Lower leg skin (tissue), 4 donors: Measurements from ENCODE around the gene PCDHGC3. TPM values are rescaled to one million over a fixed set of nuclear protein-coding genes. Genes with fewer than 3 reads are reported as not detected.

Source experiments
- DNase-seq, 2 donors: peaks; one replicate each; pipeline ENCODE4 v3.0.0-alpha.2; 2019; ENCODE audit warnings: low spot score in 2 of 2
- H3K4me3 ChIP-seq: fragments of 200-600 bp; sonication (generic); 2 replicates; pipeline ENCODE4 v1.5.1; 2017; ENCODE audit warnings: mild to moderate bottlenecking, low read depth; ENCODE audit not compliant: poor library complexity, severe bottlenecking
- POLR2A ChIP-seq, 2 donors: fragments of 450-650 bp; IDR thresholded peaks; one replicate each; pipeline ENCODE4 v1.6.1; 2016 to 2017; ENCODE audit warnings: antibody characterized with exemption in 2 of 2, mild to moderate bottlenecking in 1 of 2, moderate library complexity in 1 of 2
- WGBS, 2 donors: methylation state at CpG; one replicate each; pipeline ENCODE4 v1.1.5; 2018; 5-methylcytosine and 5-hydroxymethylcytosine counted together
- intact Hi-C: fragments of 100-400 bp; cut with DNase I; formaldehyde crosslinking; loops from one replicate; pipeline ENCODE4 v1.15.0; 2023; ENCODE audit warnings: low total_unique reads
- total RNA-seq, 4 donors: library from RNA; depleted of rRNA; stranded (reverse); fragments of >200 nt; gene quantifications; one replicate each; pipeline ENCODE4 v1.1.0, GENCODE V29; 2016
- TF ChIP-seq, protein P1 (sequence below), 3 donors: fragments of 450-650 bp; IDR thresholded peaks; one replicate each; pipeline ENCODE4 v1.5.1; 2016; ENCODE audit warnings: antibody characterized with exemption in 3 of 3, mild to moderate bottlenecking in 3 of 3, moderate library complexity in 2 of 3

Gene PCDHGC3
- total RNA-seq, 4 donors from 2014 or later, result 45.5 to 80.8 (median 49.7) TPM

DNA sequence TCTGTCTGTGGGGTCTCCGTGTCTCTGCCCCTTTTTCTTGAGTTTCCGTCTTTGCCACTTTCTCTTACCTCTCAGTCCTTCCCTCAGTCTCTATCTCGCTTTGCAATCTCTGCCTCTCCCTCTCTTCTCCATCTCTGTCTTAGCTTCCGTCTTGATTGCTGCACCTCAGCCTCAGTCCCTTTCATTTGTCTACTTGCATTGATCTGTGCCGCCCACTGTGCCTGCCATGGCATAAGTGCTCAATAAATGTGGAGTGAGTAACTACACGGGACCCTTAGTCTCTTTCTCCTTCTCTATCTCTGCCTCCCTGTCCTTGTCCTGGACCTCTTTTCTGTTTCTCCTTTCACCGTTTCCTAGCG, 19.7 kb downstream of the PCDHGC3 start:
- H3K4me3 ChIP-seq, result no peak overlapping the region
- intact Hi-C loops, result no loop called here
- DNase-seq, result peak in 1 of 2 donors; percentile 26
- WGBS, 2 donors, result 81 to 87% methylated on average over 8 of the region's 8 CpGs
- TF ChIP-seq POLR2A (IDR thresholded peaks at IDR 0.05), result no peak
- TF ChIP-seq, protein P1, sequence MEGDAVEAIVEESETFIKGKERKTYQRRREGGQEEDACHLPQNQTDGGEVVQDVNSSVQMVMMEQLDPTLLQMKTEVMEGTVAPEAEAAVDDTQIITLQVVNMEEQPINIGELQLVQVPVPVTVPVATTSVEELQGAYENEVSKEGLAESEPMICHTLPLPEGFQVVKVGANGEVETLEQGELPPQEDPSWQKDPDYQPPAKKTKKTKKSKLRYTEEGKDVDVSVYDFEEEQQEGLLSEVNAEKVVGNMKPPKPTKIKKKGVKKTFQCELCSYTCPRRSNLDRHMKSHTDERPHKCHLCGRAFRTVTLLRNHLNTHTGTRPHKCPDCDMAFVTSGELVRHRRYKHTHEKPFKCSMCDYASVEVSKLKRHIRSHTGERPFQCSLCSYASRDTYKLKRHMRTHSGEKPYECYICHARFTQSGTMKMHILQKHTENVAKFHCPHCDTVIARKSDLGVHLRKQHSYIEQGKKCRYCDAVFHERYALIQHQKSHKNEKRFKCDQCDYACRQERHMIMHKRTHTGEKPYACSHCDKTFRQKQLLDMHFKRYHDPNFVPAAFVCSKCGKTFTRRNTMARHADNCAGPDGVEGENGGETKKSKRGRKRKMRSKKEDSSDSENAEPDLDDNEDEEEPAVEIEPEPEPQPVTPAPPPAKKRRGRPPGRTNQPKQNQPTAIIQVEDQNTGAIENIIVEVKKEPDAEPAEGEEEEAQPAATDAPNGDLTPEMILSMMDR (IDR thresholded peaks at IDR 0.05), result no peak

DNA sequence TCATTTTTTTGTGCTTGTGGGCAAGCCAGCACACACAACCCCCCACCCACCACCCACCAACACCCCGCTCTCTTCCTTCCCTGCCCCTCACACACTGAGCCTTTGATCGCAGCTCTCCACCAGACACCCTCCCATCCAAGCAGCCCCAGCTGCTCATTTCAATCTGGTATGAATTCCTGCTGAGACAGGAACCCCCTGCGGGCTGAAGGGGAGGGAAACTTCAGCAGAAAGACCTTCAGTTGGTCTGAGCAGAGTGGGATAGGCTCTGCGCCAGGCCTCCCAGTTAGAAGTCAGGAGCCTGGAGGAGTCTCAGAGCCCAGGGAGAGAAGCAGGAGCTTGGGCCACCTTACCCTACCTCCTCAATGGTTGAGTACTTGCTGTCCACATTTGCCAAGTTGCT, 20.3 kb downstream of the PCDHGC3 start:
- intact Hi-C loops, result no loop called here
- WGBS, 2 donors, result 72 to 83% methylated on average over 4 of the region's 4 CpGs
- H3K4me3 ChIP-seq, result no peak overlapping the region
- TF ChIP-seq POLR2A (IDR thresholded peaks at IDR 0.05), result no peak
- TF ChIP-seq, protein P1 (IDR thresholded peaks at IDR 0.05), result no peak
- peak in 1 of 2 donors; percentile 64 for DNase-seq

DNA sequence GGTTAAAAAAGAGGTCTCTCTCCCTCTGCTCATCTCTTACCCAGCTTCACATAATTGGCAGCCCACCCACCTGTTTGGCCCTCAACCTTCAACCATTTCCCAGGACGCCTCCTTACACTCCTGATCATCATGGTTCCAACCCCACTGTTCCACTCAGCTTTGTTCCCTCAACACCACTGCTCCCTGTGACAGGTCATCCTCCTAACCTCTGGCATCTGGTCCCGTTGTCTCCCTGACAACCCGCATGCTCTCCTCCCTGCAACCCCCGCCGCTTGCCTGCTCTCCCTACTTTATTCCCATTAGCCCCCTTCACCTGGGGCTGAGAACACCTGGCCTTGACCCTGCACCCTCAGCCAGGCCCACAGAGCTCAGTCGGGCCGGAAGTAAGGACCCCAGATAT, 26.0 kb downstream of the PCDHGC3 start:
- intact Hi-C loops, result no loop called here
- TF ChIP-seq, protein P1 (IDR thresholded peaks at IDR 0.05), result no peak
- TF ChIP-seq POLR2A (IDR thresholded peaks at IDR 0.05), result no peak
- WGBS, 2 donors, result 84 to 86% methylated on average over 7 of the region's 7 CpGs
- H3K4me3 ChIP-seq, result no peak overlapping the region
- DNase-seq, result no peak

DNA sequence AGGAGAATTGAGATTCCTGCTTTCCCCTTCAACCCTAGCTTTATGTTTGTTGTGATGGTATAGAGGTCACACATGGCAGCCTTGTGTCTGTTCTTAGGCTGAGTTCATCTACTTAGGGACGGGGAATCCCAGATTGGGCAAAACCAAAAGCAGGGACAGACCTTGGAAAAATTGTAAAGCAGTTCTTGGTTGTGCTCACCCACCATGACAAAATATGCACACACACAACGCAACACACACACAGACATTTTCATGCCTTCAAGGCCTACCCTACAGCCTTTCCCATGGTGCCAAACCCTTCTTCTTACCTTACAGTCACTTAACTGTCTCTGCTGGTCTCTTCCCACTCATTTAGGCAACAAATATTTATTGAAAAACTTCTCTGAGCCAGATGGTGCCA, 27.9 kb downstream of the PCDHGC3 start:
- WGBS, 2 donors, result 89 to 96% methylated on average over 2 of the region's 2 CpGs
- TF ChIP-seq, protein P1 (IDR thresholded peaks at IDR 0.05), result no peak
- no peak for TF ChIP-seq POLR2A (IDR thresholded peaks at IDR 0.05)
- no peak overlapping the region for H3K4me3 ChIP-seq
- intact Hi-C loops, result no loop called here
- no peak for DNase-seq

DNA sequence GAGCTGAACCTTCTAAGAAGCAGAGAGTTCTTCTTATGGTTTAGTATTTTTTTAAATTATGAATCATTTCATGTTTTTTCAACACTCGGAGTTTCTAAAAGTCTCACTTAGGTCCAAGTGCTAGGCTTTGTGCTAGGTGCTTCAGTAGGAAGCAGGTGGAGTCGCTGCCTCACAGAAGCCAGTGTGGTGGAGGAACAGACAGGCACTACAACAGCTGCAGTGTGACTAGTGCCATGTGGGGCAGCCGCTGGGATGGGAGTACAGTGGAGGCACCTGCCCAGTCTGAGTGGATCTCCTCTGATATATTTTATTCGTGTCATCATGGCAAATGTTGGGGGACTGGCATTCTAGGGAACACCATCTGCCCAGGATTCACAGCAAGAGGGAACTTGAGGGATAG, 28.4 kb downstream of the PCDHGC3 start:
- intact Hi-C loops, result no loop called here
- no peak overlapping the region for H3K4me3 ChIP-seq
- DNase-seq, result no peak
- TF ChIP-seq, protein P1 (IDR thresholded peaks at IDR 0.05), result no peak
- TF ChIP-seq POLR2A (IDR thresholded peaks at IDR 0.05), result no peak
- 92 to 98% methylated on average over 4 of the region's 4 CpGs for WGBS, 2 donors

DNA sequence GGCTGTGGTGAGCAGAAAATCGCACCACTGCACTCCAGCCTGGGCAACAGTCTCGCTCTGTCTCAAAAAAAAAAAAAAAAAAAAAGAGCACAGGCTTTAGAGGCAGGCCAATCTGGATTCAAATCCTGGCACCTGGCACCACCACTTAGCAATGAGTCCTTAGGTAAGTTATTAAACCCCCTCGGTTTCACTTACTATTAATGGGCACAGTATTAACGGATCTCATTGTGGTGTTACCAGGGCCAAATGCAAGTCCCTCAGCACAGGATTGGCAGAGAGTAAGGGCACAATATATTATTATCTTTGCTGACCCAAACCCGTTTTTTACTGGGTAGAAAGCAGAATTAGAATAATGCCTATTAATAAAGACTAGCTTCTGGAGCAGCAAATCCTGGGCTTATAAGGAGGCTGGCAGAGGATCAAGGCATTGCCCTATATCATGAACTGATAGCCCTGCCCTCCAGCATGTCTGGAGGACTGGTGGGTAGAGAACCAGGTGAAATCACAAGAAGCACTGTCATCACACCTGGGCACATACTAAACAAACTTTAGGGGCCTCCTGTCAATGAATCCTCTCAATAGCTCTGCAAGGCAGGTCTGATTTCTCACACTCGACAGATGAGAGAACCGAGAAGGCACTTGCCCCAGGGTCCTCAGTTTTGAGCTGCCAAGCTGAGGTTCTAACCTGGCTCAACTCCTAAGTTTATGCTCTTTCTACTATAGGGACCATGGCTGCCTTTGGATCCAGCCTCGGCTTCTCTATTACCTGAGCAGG, 30.8 kb downstream of the PCDHGC3 start:
- WGBS, 2 donors, result 74 to 78% methylated on average over 8 of the region's 8 CpGs
- no peak for DNase-seq
- H3K4me3 ChIP-seq, result no peak overlapping the region
- TF ChIP-seq POLR2A (IDR thresholded peaks at IDR 0.05), result no peak
- TF ChIP-seq, protein P1 (IDR thresholded peaks at IDR 0.05), result no peak
- intact Hi-C loops, result no loop called here
